BJ (cell line): ENCODE results near the gene PIGQ. TPM values are rescaled to one million over a fixed set of nuclear protein-coding genes. Genes with fewer than 3 reads are reported as not detected.

Experiments used
- CTCF ChIA-PET: fragments of 350-600 bp; formaldehyde crosslinking; extraction: SDS; loops from one replicate; lab custom pipeline; 2021; ENCODE audit warnings: antibody characterized with exemption, inconsistent platforms; lab: Yijun Ruan, JAX
- POLR2A ChIA-PET: fragments of 300-600 bp; sonication (Branson Sonifier 250); formaldehyde crosslinking; extraction: SDS; loops from one replicate; lab custom pipeline; 2021; ENCODE audit warnings: antibody characterized with exemption; lab: Charles Lee
- DNase-seq: peaks from one replicate; pipeline ENCODE4 v3.0.0-alpha.2; 2011; ENCODE audit warnings: low read depth
- H3K27me3 ChIP-seq: 2 replicates; pipeline ENCODE4 v1.6.0; 2011; ENCODE audit warnings: low read length; ENCODE audit not compliant: control insufficient read depth, insufficient read depth
- H3K36me3 ChIP-seq: 2 replicates; pipeline ENCODE4 v1.5.1; 2011; ENCODE audit warnings: low read length; ENCODE audit not compliant: control insufficient read depth, insufficient read depth
- H3K4me3 ChIP-seq: 2 replicates; pipeline ENCODE4 v1.5.1; 2011; ENCODE audit warnings: low read depth, mild to moderate bottlenecking, control low read depth, low read length
- CTCF ChIP-seq: IDR thresholded peaks from 2 replicates; pipeline ENCODE4 v1.5.1; 2011; ENCODE audit warnings: low read depth, mild to moderate bottlenecking, control low read depth, inconsistent platforms, low read length, moderate library complexity; ENCODE audit not compliant: insufficient read depth
- polyA plus RNA-seq: library from polyadenylated mRNA; depleted of rRNA; stranded (reverse); fragments of >200 nt; gene quantifications from 2 replicates; pipeline ENCODE4 v1.2.3, GENCODE V29; 2011

PIGQ gene
- polyA plus RNA-seq, 1 experiment, result 26.6 TPM

- H3K4me3 ChIP-seq, result no peak overlapping the region
- no peak for TF ChIP-seq CTCF
- no peaks in the 10 kb centered on the region for H3K27me3 ChIP-seq
- ChIA-PET CTCF (no interaction called here), POLR2A (no interaction called here)
- DNase-seq, result no peak
- peaks cover 1% of the 10 kb centered on the region for H3K36me3 ChIP-seq
These were observed 14.2 kb downstream of the PIGQ start for GRCh38 chr16:583815-584591.

- peaks cover 1% of the 10 kb centered on the region; the same call in 1 of the 2 replicates for H3K36me3 ChIP-seq
- TF ChIP-seq CTCF, result no peak
- no peaks in the 10 kb centered on the region for H3K27me3 ChIP-seq
- CTCF ChIA-PET, result interaction anchor here (0.9 kb wide), 1 partner anchor 36 kb away, joined by 3 read pairs; no protein-coding TSS in a partner anchor
- no peak overlapping the region for H3K4me3 ChIP-seq
- DNase-seq, result no peak
- POLR2A ChIA-PET, result no interaction called here
These were observed 15.6 kb downstream of the PIGQ start for GRCh38 chr16:585351-585750.

GRCh38 chr16:586047-586644 lies 16.4 kb downstream of the PIGQ start:
- no peak for DNase-seq
- CTCF ChIA-PET, result interaction anchor here (0.9 kb wide), 1 partner anchor 35 kb away, joined by 3 read pairs; no protein-coding TSS in a partner anchor
- no peaks in the 10 kb centered on the region for H3K27me3 ChIP-seq
- 0 out of 2 replicates have a peak, but pooled peaks cover 1% of the 10 kb centered on the region for H3K36me3 ChIP-seq
- no peak for TF ChIP-seq CTCF
- POLR2A ChIA-PET, result no interaction called here
- no peak overlapping the region for H3K4me3 ChIP-seq

GRCh38 chr16:586645-587590 lies 17.1 kb downstream of the PIGQ start:
- no peak overlapping the region for H3K4me3 ChIP-seq
- CTCF ChIA-PET, result interaction anchor here (1.6 kb wide), 1 partner anchor 10 kb away, joined by 3 read pairs; no protein-coding TSS in a partner anchor
- H3K27me3 ChIP-seq, result no peaks in the 10 kb centered on the region
- POLR2A ChIA-PET, result no interaction called here
- H3K36me3 ChIP-seq, result 0 out of 2 replicates have a peak, but pooled peaks cover 1% of the 10 kb centered on the region
- no peak for TF ChIP-seq CTCF
- DNase-seq, result no peak
